ENCODE measurements around the gene SULT1A3. TPM values are rescaled to one million over a fixed set of nuclear protein-coding genes. Genes with fewer than 3 reads are reported as not detected.
"Not testable (repeated sequence)": the region's sequence is repeated elsewhere in the genome, so short reads cannot be mapped to it uniquely, and the experiment has no call there.

The SULT1A3 gene
- total RNA-seq: 10 to 100 TPM in 1 of 4 donors, 1 to 10 TPM in 2, not detected in 1; 4.9 to 11.3 (median 9.2) TPM

DNA sequence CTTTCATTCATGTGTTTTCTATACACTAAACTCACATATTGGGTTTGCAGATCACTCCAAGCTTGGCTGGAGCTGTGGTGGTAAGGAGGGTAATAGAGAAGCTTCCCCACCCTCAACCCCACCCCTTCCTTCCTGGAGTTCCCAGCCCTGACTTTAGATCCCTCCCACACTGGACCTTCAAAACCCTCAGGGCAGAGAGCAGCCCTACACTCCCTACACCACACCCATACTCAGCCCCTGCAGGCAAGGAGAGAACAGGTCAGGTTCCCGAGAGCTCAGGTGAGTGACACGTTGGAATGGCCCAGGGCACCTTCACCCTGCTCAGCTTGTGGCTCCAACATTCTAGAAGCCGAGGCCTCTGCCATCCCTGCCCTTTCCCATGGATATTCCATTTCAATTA is at the start of gene SULT1A3:
TSS of gene SULT1A3 (plus strand) at position 207 of the 400 bp plus-strand sequence. CDS start 1,474 bp downstream, outside the sequence.
- intact Hi-C loops (cut with DNase I; ENCODE audit: low total_unique reads); DNase-seq; H3K27ac ChIP-seq; H3K27me3 ChIP-seq; H3K9me3 ChIP-seq; H3K4me1 ChIP-seq; H3K36me3 ChIP-seq; in situ Hi-C loops (cut with MboI; ENCODE audit: low sequenced_read_pairs in 4 of 4); H3K4me3 ChIP-seq: not testable (repeated sequence)
- peak; percentile 24 to 34 for ATAC-seq

DNA sequence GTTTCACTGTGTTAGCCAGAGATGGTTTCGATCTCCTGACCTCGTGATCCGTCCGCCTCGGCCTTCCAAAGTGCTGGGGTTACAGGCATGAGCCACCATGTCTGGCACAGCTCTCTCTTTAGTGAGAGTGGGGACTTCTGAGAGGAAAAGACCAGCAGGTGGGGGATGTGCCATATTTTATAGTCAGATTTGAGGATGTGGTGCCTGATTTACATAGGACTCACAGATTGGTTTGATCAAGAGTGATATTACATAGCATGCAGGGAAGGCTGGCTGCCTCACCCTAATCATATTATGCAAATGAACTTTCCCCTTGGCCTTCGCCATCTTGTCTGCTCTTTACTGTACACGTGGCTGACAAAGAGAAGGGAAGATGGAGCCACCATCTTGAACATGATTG is 48.0 kb upstream of the SULT1A3 start:
- H3K4me3 ChIP-seq: no peak overlapping the region
- TF ChIP-seq POLR2A (IDR thresholded peaks at IDR 0.05): no peak
- TF ChIP-seq, protein P1, sequence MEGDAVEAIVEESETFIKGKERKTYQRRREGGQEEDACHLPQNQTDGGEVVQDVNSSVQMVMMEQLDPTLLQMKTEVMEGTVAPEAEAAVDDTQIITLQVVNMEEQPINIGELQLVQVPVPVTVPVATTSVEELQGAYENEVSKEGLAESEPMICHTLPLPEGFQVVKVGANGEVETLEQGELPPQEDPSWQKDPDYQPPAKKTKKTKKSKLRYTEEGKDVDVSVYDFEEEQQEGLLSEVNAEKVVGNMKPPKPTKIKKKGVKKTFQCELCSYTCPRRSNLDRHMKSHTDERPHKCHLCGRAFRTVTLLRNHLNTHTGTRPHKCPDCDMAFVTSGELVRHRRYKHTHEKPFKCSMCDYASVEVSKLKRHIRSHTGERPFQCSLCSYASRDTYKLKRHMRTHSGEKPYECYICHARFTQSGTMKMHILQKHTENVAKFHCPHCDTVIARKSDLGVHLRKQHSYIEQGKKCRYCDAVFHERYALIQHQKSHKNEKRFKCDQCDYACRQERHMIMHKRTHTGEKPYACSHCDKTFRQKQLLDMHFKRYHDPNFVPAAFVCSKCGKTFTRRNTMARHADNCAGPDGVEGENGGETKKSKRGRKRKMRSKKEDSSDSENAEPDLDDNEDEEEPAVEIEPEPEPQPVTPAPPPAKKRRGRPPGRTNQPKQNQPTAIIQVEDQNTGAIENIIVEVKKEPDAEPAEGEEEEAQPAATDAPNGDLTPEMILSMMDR (IDR thresholded peaks at IDR 0.05 in 4 of 5, conservative IDR thresholded peaks at IDR 0.05 in 1 of 5): no peak
- H3K4me1 ChIP-seq: no peaks in the 10 kb centered on the region
- no peak for ATAC-seq
- peaks cover 0 to 4% (median 0%) of the 10 kb centered on the region in 3 donors for H3K27me3 ChIP-seq
- in situ Hi-C loops (cut with MboI; ENCODE audit: low sequenced_read_pairs in 4 of 4): no loop called here
- no peaks in the 10 kb centered on the region for H3K36me3 ChIP-seq
- H3K27ac ChIP-seq: no peak overlapping the region
- no peaks in the 10 kb centered on the region for H3K9me3 ChIP-seq
- no peak for DNase-seq
- intact Hi-C loops (cut with DNase I; ENCODE audit: low total_unique reads): no loop called here

DNA sequence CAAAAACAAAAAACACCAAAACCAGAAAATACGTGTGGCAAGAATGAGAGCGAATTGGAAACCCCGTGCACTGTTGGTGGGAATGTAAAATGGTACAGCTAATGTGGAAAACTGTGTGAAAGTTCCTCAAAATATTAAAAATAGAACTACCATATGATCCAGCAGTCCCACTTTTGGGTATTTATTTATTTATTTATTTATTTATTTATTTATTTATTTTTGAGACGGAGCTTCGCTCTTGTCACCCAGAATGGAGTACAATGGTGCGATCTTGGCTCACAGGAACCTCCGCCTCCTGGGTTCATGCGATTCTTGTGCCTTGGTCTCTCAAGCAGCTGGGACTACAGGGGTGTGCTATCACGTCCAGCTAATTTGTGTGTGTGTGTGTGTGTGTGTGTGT is 46.5 kb upstream of the SULT1A3 start:
- in situ Hi-C loops (cut with MboI; ENCODE audit: low sequenced_read_pairs in 4 of 4) (no loop called here), intact Hi-C loops (cut with DNase I; ENCODE audit: low total_unique reads) (no loop called here)
- no peak for ATAC-seq
- DNase-seq: no peak
- Histone ChIP-seq H3K9me3 (no peaks in the 10 kb centered on the region), H3K4me1 (no peaks in the 10 kb centered on the region), H3K36me3 (no peaks in the 10 kb centered on the region), H3K4me3 (no peak overlapping the region), H3K27me3 (peaks cover 0 to 4% (median 0%) of the 10 kb centered on the region in 3 donors), H3K27ac (no peak overlapping the region)
- TF ChIP-seq, protein P1 (IDR thresholded peaks at IDR 0.05 in 4 of 5, conservative IDR thresholded peaks at IDR 0.05 in 1 of 5): no peak
- TF ChIP-seq POLR2A (IDR thresholded peaks at IDR 0.05): no peak

DNA sequence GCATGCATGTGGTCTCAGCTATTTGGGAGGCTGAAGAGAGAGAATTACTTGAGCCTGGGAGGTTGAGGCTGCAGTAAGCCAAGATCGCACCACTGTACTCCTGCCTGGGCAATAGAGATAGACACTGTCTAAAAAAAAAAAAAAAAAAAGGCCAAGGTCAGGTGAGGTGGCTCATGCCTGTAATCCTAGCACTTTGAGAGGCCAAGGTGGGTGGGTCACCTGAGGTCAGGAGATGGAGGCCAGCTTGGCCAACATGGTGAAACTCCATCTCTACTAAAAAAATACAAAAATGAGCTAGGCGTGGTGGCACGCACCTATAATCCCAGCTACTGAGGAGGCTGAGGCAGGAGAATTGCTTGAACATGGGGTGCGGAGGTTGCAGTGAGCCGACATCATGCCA is 43.9 kb upstream of the SULT1A3 start:
- H3K36me3 ChIP-seq: no peaks in the 10 kb centered on the region
- ATAC-seq (no peak), DNase-seq (no peak)
- in situ Hi-C loops (cut with MboI; ENCODE audit: low sequenced_read_pairs in 4 of 4): no loop called here
- no peaks in the 10 kb centered on the region for H3K4me1 ChIP-seq
- no peak overlapping the region for H3K27ac ChIP-seq
- no peaks in the 10 kb centered on the region for H3K27me3 ChIP-seq
- TF ChIP-seq, protein P1 (IDR thresholded peaks at IDR 0.05 in 4 of 5, conservative IDR thresholded peaks at IDR 0.05 in 1 of 5): no peak
- no peak for TF ChIP-seq POLR2A (IDR thresholded peaks at IDR 0.05)
- intact Hi-C loops (cut with DNase I; ENCODE audit: low total_unique reads): no loop called here
- H3K4me3 ChIP-seq: no peak overlapping the region
- H3K9me3 ChIP-seq: no peaks in the 10 kb centered on the region

DNA sequence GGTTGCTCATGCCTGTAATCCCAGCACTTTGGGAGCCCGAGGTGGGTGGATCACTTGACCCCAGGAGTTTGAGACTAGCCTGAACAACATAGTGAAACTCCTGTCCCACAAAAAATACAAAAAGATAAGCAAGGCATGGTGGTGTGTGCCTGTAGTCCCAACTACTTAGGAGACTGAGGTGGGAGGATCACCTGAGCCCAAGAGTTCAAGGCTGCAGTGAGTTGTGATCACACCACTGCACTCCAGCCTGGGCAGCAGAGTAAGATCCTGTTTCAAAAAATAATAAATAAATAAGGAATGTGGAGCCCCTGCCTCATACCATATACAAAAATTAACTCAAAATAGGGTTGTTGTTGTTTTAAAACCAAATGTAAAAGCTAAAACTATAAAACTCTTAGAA is 41.8 kb upstream of the SULT1A3 start:
- intact Hi-C loops (cut with DNase I; ENCODE audit: low total_unique reads): no loop called here
- Histone ChIP-seq H3K27me3 (no peaks in the 10 kb centered on the region), H3K27ac (no peak overlapping the region), H3K4me1 (no peaks in the 10 kb centered on the region), H3K36me3 (no peaks in the 10 kb centered on the region), H3K9me3 (no peaks in the 10 kb centered on the region), H3K4me3 (no peak overlapping the region)
- DNase-seq: no peak
- ATAC-seq: no peak
- in situ Hi-C loops (cut with MboI; ENCODE audit: low sequenced_read_pairs in 4 of 4): no loop called here
- TF ChIP-seq POLR2A (IDR thresholded peaks at IDR 0.05): no peak
- TF ChIP-seq, protein P1 (IDR thresholded peaks at IDR 0.05 in 4 of 5, conservative IDR thresholded peaks at IDR 0.05 in 1 of 5): no peak

All from gastrocnemius medialis (tissue), 4 donors.